ENCODE data around the gene HIPK2. TPM values are rescaled to one million over a fixed set of nuclear protein-coding genes. Genes with fewer than 3 reads are reported as not detected.
A peak's percentile ranks its signal among the peaks of the same experiment; 100 is the strongest.

Gene HIPK2
- total RNA-seq, 1 experiment from 2014 or later = 12.2 TPM

GRCh38 chr7:139752604-139753003, 25.2 kb downstream of the HIPK2 start:
- DNase-seq (ENCODE audit: low read depth) = no peak

GRCh38 chr7:139752148-139752547, 25.6 kb downstream of the HIPK2 start:
- DNase-seq (ENCODE audit: low read depth) = no peak

- no peak for DNase-seq (ENCODE audit: low read depth)
These were observed 27.2 kb downstream of the HIPK2 start for GRCh38 chr7:139750459-139751095.

- DNase-seq (ENCODE audit: low read depth) = no peak
These were observed 28.3 kb downstream of the HIPK2 start for GRCh38 chr7:139749545-139749944.

GRCh38 chr7:139748941-139749340, 28.9 kb downstream of the HIPK2 start:
- no peak for DNase-seq (ENCODE audit: low read depth)

- no peak for DNase-seq (ENCODE audit: low read depth)
These were observed 29.4 kb downstream of the HIPK2 start for GRCh38 chr7:139748373-139748765.

- no peak for DNase-seq (ENCODE audit: low read depth)
These were observed 30.0 kb downstream of the HIPK2 start for GRCh38 chr7:139747662-139748372.

- DNase-seq (ENCODE audit: low read depth) = no peak
These were observed 31.1 kb downstream of the HIPK2 start for GRCh38 chr7:139746652-139747051.

- DNase-seq (ENCODE audit: low read depth) = no peak
These were observed 32.1 kb downstream of the HIPK2 start for GRCh38 chr7:139745678-139746143.

- no peak for DNase-seq (ENCODE audit: low read depth)
These were observed 32.8 kb downstream of the HIPK2 start for GRCh38 chr7:139744768-139745677.

GRCh38 chr7:139743967-139744767, 33.6 kb downstream of the HIPK2 start:
- no peak for DNase-seq (ENCODE audit: low read depth)

- no peak for DNase-seq (ENCODE audit: low read depth)
These were observed 34.4 kb downstream of the HIPK2 start for GRCh38 chr7:139743267-139743966.

GRCh38 chr7:139741789-139742344, 35.9 kb downstream of the HIPK2 start:
- no peak for DNase-seq (ENCODE audit: low read depth)

- DNase-seq (ENCODE audit: low read depth) = no peak
These were observed 36.6 kb downstream of the HIPK2 start for GRCh38 chr7:139741239-139741638.

GRCh38 chr7:139739863-139740597, 37.8 kb downstream of the HIPK2 start:
- no peak for DNase-seq (ENCODE audit: low read depth)

GRCh38 chr7:139738772-139739171, 39.0 kb downstream of the HIPK2 start:
- DNase-seq (ENCODE audit: low read depth) = no peak

- no peak for DNase-seq (ENCODE audit: low read depth)
These were observed 39.7 kb downstream of the HIPK2 start for GRCh38 chr7:139738101-139738489.

GRCh38 chr7:139737221-139738100, 40.3 kb downstream of the HIPK2 start:
- DNase-seq (ENCODE audit: low read depth) = peak; percentile 54

Data from Daoy (cell line).